ENCODE measurements around the gene ESPN. TPM values are rescaled to one million over a fixed set of nuclear protein-coding genes. Genes with fewer than 3 reads are reported as not detected.

Gene ESPN
- total RNA-seq, 1 experiment from 2014 or later = 53.1 TPM

DNA sequence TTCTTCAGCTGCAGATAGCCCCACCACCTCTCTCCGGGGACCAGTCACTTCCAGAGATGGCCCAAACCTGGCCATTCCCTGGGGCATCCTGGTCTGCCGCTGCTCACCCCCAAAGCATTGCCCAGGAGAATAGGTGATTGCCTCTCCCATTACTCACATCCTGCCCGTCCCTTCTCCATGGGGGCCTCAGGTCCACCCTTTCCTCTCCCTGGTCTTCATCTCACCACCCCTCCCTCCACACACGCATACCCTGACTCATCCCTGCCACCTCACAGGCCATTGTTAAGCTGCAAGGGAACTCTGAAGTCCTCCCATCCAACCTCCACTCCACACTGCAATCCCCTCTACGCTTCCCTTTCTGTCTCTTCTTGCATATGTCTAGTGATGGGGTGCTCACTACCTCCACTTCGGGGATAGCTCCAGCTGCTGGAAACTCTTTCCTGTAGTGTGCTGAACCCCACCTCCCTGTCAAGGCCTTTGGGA lies 66.9 kb downstream of the ESPN start, which contains the start of gene PLEKHG5:
Gene PLEKHG5, minus strand, starts transcription at position 188 of the 483 bp plus-strand sequence. CDS start 14,096 bp downstream, outside the sequence.
- Histone ChIP-seq H4K20me1 (ENCODE audit: control insufficient read depth, insufficient read depth, insufficient read length) (no peaks in the 10 kb centered on the region), H2BK15ac (ENCODE audit: low read depth, low read length) (no peak within 1 kb of the TSS), H3K27ac (ENCODE audit: insufficient read length, low read depth, low read length) (no peak within 1 kb of the TSS), H3K79me2 (ENCODE audit: insufficient read depth, low read length) (no peaks in the 10 kb centered on the region), H3K4me2 (ENCODE audit: insufficient read depth, insufficient read length, low read length) (peak within 1 kb of the TSS; percentile 60), H3K23ac (ENCODE audit: insufficient read length, low read depth, low read length) (no peak within 1 kb of the TSS), H3K4me1 (ENCODE audit: insufficient read depth, low read length) (peaks cover 4% of the 10 kb centered on the region; the same call in 1 of the 2 replicates), H3K23me2 (ENCODE audit: insufficient read length, low read depth, low read length, poor library complexity, severe bottlenecking) (peaks cover 15% of the 10 kb centered on the region), H2BK20ac (ENCODE audit: low read depth, low read length, poor library complexity, severe bottlenecking) (no peak within 1 kb of the TSS), H3K9ac (ENCODE audit: extremely low read depth, insufficient read length, low read length) (no peak within 1 kb of the TSS), H2BK5ac (ENCODE audit: insufficient read length, low read length) (no peak within 1 kb of the TSS), H3K18ac (ENCODE audit: insufficient read length, low read depth, low read length) (no peak within 1 kb of the TSS), H4K91ac (ENCODE audit: insufficient read length, low read depth, low read length) (no peak within 1 kb of the TSS), H3K79me1 (ENCODE audit: insufficient read depth, low read depth, low read length, poor library complexity, severe bottlenecking) (no peaks in the 10 kb centered on the region), H3T11ph (ENCODE audit: low read length) (no peak within 1 kb of the TSS), H4K8ac (replicated peaks; ENCODE audit: insufficient read length, low read depth, low read length) (no peak within 1 kb of the TSS), H3K27me3 (ENCODE audit: insufficient read depth, low read length) (no peaks in the 10 kb centered on the region), H2AK5ac (ENCODE audit: insufficient read length, low read length) (no peak within 1 kb of the TSS), H3K56ac (ENCODE audit: insufficient read length, low read depth, low read length) (no peak within 1 kb of the TSS), H3K4ac (ENCODE audit: low read depth, low read length) (no peak within 1 kb of the TSS), H3K14ac (ENCODE audit: insufficient read depth, low read length) (no peak within 1 kb of the TSS), H4K5ac (ENCODE audit: insufficient read length, low read depth, low read length) (no peak within 1 kb of the TSS), H2AFZ (ENCODE audit: low read length) (no peak within 1 kb of the TSS), H3K9me3 (ENCODE audit: control insufficient read depth, low read depth, low read length) (no peaks in the 10 kb centered on the region), H2BK12ac (ENCODE audit: insufficient read length, low read depth, low read length) (no peak within 1 kb of the TSS), H2BK120ac (ENCODE audit: low read depth, low read length, poor library complexity, severe bottlenecking) (no peak within 1 kb of the TSS)
- Mint-ChIP-seq H3K27me3 (ENCODE audit: low read depth) (peaks cover 8% of the 10 kb centered on the region), H3K36me3 (ENCODE audit: insufficient read depth in 1 of 3, low read depth in 3 of 3) (peaks cover 0 to 4% (median 0%) of the 10 kb centered on the region in 3 experiments; a peak in 1 of 7 replicates), H3K4me3 (peak within 1 kb of the TSS; percentile 76 to 83), H3K9me3 (no peaks in the 10 kb centered on the region), H3K27ac (peak within 1 kb of the TSS in 2 of 3 experiments; percentile 1 to 95; a peak in 3 of 7 replicates), H3K4me1 (peaks cover 23 to 25% of the 10 kb centered on the region in 2 experiments)
- TF ChIP-seq, protein P1, sequence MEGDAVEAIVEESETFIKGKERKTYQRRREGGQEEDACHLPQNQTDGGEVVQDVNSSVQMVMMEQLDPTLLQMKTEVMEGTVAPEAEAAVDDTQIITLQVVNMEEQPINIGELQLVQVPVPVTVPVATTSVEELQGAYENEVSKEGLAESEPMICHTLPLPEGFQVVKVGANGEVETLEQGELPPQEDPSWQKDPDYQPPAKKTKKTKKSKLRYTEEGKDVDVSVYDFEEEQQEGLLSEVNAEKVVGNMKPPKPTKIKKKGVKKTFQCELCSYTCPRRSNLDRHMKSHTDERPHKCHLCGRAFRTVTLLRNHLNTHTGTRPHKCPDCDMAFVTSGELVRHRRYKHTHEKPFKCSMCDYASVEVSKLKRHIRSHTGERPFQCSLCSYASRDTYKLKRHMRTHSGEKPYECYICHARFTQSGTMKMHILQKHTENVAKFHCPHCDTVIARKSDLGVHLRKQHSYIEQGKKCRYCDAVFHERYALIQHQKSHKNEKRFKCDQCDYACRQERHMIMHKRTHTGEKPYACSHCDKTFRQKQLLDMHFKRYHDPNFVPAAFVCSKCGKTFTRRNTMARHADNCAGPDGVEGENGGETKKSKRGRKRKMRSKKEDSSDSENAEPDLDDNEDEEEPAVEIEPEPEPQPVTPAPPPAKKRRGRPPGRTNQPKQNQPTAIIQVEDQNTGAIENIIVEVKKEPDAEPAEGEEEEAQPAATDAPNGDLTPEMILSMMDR (conservative IDR thresholded peaks at IDR 0.05) = no peak
- DNase-seq = peak; percentile 71
- no CpG with 5 or more reads among the region's 6 CpGs for WGBS (ENCODE audit: extremely low coverage, insufficient read length, low lambda C conversion rate)
